SKM-1 (cell line): ENCODE data around the gene RSAD2.
"Not testable (repeated sequence)": the region's sequence is repeated elsewhere in the genome, so short reads cannot be mapped to it uniquely, and the experiment has no call there.

ENCODE experiments used
- DNase-seq: peaks from one replicate; lab custom pipeline; 2025; ENCODE audit not compliant: unreplicated experiment; lab: John Stamatoyannopoulos, UW

RSAD2 gene, protein sequence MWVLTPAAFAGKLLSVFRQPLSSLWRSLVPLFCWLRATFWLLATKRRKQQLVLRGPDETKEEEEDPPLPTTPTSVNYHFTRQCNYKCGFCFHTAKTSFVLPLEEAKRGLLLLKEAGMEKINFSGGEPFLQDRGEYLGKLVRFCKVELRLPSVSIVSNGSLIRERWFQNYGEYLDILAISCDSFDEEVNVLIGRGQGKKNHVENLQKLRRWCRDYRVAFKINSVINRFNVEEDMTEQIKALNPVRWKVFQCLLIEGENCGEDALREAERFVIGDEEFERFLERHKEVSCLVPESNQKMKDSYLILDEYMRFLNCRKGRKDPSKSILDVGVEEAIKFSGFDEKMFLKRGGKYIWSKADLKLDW

GRCh38 chr2:6877402-6878304 lies at the start of gene RSAD2:
TSS of gene RSAD2 (plus strand) at chr2:6877777. CDS start at chr2:6877801, 24 bp downstream.
- DNase-seq: no peak

DNA sequence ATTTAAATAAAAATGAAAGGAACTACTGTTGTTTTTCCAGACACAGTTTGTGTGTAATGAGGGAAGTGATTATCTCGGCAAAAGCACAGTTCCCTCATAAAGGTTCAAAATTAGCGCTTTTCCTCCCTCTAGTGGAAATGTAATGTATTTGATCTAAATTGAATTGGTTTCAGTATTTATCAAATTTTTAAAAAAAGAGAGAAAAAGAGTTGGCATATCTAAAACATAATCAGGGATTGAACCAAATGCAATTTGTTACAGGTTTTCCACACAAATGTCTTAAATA lies 49.3 kb upstream of the RSAD2 start:
- DNase-seq: peak; percentile 74

GRCh38 chr2:6831229-6831628 lies 46.3 kb upstream of the RSAD2 start:
- no peak for DNase-seq

- no peak for DNase-seq
Observed at GRCh38 chr2:6832596-6833299, 44.8 kb upstream of the RSAD2 start.

- DNase-seq: no peak
Observed at GRCh38 chr2:6833300-6833604, 44.3 kb upstream of the RSAD2 start.

DNA sequence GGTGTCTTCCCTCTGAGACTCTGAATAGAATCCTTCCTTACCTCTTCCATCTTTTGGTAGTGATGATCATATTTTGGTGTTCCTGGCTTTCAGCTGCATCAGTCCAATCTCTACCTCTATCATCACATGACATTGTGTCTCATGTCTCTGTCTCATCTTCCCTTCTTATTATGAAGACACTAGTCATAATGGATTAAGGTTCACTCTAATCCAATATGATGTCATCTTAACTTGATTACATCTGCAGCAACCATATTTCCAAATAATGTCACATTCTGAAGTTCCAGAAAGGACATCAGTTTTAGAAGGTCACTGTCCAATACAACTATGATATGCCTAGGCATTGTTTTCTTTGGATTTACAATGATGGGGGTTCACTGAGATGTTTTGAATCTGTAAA lies 43.4 kb upstream of the RSAD2 start:
- no peak for DNase-seq

DNA sequence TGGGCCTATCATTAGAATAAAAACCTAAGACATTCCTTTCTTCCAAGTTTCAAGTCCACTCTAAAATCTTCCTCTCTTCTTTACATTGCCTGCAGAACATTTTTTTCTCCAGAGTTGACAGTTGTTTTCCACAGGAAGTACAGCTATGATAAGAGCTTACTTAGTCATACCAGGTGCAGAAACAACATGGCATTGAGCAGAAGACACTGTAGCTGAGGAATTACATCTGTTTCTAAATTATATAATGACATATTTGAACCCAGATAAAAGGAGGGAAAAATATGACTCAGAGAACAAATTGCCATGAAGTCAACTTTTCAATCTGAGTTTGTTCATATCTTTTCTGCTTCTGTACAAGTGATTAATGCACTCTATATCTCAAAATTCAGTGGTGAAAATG lies 42.1 kb upstream of the RSAD2 start:
- DNase-seq: no peak

GRCh38 chr2:6838673-6839319 lies 38.8 kb upstream of the RSAD2 start:
- DNase-seq: no peak

- no peak for DNase-seq
Observed at GRCh38 chr2:6841537-6842287, 35.9 kb upstream of the RSAD2 start.

GRCh38 chr2:6845312-6845711 lies 32.3 kb upstream of the RSAD2 start:
- DNase-seq: no peak

DNA sequence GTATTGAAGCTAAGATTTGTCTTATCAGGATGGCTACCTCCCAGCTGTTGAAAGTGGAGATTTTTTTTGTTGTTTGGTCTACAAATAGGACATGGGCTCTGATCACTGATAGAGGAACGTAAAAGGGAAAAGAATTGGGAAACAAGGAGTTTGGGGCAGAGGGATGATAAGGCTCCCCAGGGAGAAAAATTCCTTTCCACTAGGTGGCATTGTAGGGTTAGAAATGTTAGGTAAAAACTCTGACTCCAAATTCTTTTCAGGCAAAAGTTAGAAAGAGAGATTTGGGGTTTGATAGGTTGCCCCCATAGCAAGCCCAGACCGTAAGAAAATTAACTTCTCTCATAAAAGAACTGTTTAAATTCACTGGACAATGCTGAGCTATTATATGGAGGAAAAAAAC lies 31.7 kb upstream of the RSAD2 start:
- DNase-seq: no peak

DNA sequence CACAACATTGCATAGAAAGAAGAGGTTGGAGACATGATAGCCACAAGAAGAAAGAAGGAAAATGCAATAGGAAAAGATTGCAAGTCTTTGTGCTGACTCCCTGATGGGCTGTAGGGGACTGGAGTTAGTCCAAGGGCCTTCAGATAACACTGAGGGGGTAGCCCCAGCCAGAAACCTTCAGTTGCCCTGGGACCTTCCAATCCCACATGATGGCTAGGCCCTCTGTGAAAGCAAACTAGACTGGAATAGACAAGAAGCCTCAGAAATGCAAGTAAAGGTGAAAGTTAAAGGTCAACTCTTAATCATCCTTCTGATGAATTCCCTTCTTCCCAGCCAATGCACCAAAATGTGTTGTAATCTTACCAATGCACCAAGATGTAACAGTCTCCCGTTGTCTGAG lies 31.0 kb upstream of the RSAD2 start:
- no peak for DNase-seq

DNA sequence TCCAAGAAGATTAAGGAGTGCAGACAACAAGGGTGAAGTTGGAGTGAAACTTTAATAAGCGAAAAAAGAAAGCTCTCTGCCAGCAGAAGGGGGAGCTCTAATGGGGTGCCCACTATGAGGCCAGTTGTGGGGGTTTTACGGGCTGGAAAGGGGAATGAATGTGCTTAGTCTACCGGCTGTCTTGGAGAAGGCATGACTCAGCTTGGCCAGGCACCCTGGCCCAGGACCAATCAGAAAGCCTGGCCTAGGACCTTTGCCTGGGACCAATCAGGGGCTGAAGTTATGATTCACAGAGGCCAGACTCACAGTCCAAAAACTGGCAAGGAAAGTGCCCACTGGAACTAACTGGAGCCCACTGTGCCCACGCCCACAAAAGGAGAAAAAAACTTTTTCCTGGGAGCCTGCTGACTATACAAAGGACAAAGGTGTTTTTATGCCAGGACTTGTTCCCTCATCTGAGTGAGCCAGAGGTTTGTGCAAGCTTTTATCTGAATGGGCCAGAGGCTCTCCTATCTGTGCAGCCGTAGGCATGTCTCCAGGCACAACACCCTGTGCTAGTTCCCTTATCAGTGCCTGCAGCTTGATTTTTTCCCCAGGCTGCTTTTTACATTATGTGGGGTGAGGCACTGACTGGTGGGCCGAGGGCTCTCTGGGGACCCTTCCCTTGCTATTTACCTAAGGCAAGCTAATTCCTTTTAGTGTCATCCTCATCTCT lies 30.5 kb upstream of the RSAD2 start:
- no peak for DNase-seq

DNA sequence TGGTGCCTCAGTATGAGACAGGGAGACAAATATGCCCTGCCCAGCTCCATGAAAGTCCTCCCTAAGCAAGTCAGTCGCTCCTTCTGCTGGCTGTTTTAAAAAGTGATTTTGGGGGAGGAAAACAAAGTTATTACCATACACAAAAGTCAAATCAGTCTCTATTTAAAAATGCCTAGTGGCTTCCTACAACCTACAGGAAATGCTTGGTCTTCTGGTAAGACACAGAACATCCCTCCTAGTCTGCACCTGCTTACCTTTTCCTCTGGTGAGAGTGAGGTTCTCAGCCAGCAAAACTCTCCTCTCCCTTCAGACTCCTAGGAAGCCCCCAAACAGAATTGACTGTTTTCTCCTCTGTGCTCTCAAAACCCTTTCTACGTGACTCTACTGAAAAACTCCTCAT lies 25.4 kb upstream of the RSAD2 start:
- DNase-seq: no peak

DNA sequence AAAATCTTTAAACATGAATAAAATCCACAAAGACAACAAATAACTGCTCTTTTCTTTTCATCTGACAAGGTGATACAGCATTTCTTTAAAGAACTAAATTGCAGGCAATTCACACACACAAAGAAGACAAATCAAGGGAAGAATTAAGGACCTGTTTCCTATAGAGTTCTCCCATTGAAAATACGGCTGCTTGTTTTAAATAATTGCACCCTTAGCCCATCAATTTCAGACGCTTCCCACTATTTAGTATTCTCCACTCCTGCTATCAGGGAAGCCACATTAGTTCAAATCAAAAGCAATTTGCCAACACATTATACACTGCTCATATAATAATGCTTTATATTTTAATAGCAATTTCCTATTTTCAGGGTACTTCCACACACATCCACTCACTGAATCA lies 23.2 kb upstream of the RSAD2 start:
- no peak for DNase-seq

GRCh38 chr2:6855860-6856547 lies 21.6 kb upstream of the RSAD2 start:
- no peak for DNase-seq

GRCh38 chr2:6856548-6856920 lies 21.0 kb upstream of the RSAD2 start:
- DNase-seq: no peak

- not testable (repeated sequence) for DNase-seq
Observed at GRCh38 chr2:6858466-6859027, 19.0 kb upstream of the RSAD2 start.

GRCh38 chr2:6860296-6860695 lies 17.3 kb upstream of the RSAD2 start:
- DNase-seq: no peak
